Activated T-cell treated with anti-CD3 and anti-CD28 coated beads for 24 hours (primary cell): ENCODE results near the gene MINDY3.

Source experiments
- DNase-seq: peaks from one replicate; pipeline ENCODE4 v3.0.0-alpha.2; 2020; ENCODE audit warnings: low read depth

Gene MINDY3

GRCh38 chr10:15805395-15806058 lies 54.8 kb downstream of the MINDY3 start:
- no peak for DNase-seq

GRCh38 chr10:15804109-15804508 lies 56.2 kb downstream of the MINDY3 start:
- DNase-seq = no peak

GRCh38 chr10:15802375-15802949 lies 57.8 kb downstream of the MINDY3 start:
- peak; percentile 36 for DNase-seq

- DNase-seq = no peak
Measured at GRCh38 chr10:15801641-15802040, 58.7 kb downstream of the MINDY3 start.

GRCh38 chr10:15801147-15801546 lies 59.2 kb downstream of the MINDY3 start:
- DNase-seq = no peak

GRCh38 chr10:15797346-15797745 lies 63.0 kb downstream of the MINDY3 start:
- no peak for DNase-seq

- no peak for DNase-seq
Measured at GRCh38 chr10:15796762-15797161, 63.5 kb downstream of the MINDY3 start.

GRCh38 chr10:15796098-15796759 lies 64.1 kb downstream of the MINDY3 start:
- no peak for DNase-seq

GRCh38 chr10:15795036-15795792 lies 65.1 kb downstream of the MINDY3 start:
- DNase-seq = no peak

- DNase-seq = no peak
Measured at GRCh38 chr10:15794569-15794968, 65.7 kb downstream of the MINDY3 start.

GRCh38 chr10:15793664-15794063 lies 66.6 kb downstream of the MINDY3 start:
- DNase-seq = no peak

GRCh38 chr10:15792777-15793176 lies 67.5 kb downstream of the MINDY3 start:
- no peak for DNase-seq

GRCh38 chr10:15791816-15792524 lies 68.3 kb downstream of the MINDY3 start:
- no peak for DNase-seq

GRCh38 chr10:15789793-15790525 lies 70.3 kb downstream of the MINDY3 start:
- no peak for DNase-seq

- no peak for DNase-seq
Measured at GRCh38 chr10:15787426-15787825, 72.9 kb downstream of the MINDY3 start.

GRCh38 chr10:15784662-15785300 lies 75.5 kb downstream of the MINDY3 start:
- no peak for DNase-seq

GRCh38 chr10:15783941-15784636 lies 76.2 kb downstream of the MINDY3 start:
- DNase-seq = no peak

GRCh38 chr10:15782851-15783250 lies 77.5 kb downstream of the MINDY3 start:
- DNase-seq = no peak

GRCh38 chr10:15781381-15781960 lies 78.8 kb downstream of the MINDY3 start:
- DNase-seq = no peak
